LNCaP clone FGC (cell line): ENCODE results near the gene CCDC178.

Source experiments
- DNase-seq: peaks from one replicate; pipeline ENCODE4 v3.0.0-alpha.2; 2011; ENCODE audit warnings: low read depth
- H3K4me3 ChIP-seq: 2 replicates; pipeline ENCODE4 v1.5.1; 2011; ENCODE audit warnings: mild to moderate bottlenecking, low read depth, low read length, control low read depth
- CTCF ChIP-seq: IDR thresholded peaks from 2 replicates; pipeline ENCODE4 v1.5.1; 2012; ENCODE audit warnings: mild to moderate bottlenecking; ENCODE audit not compliant: control insufficient read depth, insufficient read depth; ENCODE audit errors: extremely low read depth

The CCDC178 gene

DNA sequence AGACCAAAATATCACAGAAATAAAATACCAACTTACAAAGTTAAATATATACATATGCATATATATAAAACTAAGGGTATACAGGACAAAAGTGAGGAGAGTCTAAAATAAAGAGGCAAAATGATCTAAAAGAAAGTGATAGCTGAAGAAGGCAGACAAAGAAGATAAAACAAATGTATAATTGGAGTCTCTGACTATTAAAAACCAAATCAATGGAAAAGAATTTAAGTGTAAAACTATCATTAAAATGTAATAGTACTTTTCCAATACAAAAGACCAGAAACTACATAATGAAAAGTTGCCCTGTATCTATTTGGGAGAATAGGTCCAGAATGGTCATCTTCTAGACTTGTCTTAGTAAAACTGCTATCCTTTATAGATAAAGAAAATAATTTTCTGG, 400.3 kb downstream of the CCDC178 start:
- no peak for TF ChIP-seq CTCF
- no peak overlapping the region for H3K4me3 ChIP-seq
- DNase-seq, result no peak

GRCh38 chr18:33034945-33035344, 405.6 kb downstream of the CCDC178 start:
- no peak for DNase-seq
- TF ChIP-seq CTCF, result no peak
- H3K4me3 ChIP-seq, result no peak overlapping the region

DNA sequence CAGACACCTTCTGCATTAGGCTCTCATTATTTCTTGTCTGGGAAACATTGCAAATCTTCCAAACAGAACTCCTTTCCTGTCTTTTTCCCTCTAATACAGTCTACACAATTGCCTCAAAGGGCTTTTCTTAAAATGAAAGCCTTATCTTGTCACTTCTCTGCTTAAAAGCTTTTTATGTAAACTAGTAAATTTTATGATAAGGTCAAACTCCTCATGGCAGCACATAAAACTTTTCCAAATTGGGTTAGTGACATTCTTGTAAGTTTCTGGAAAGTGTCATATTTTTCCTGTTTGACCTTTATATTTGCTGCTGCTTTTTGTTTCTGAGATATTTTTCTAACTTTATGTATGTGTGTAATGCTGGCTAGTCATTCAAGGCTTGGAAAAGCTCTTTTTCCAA, 406.3 kb downstream of the CCDC178 start:
- H3K4me3 ChIP-seq, result no peak overlapping the region
- DNase-seq, result no peak
- no peak for TF ChIP-seq CTCF

- H3K4me3 ChIP-seq, result no peak overlapping the region
- no peak for TF ChIP-seq CTCF
- DNase-seq, result no peak
Observed at GRCh38 chr18:33022370-33022769, 418.2 kb downstream of the CCDC178 start.

GRCh38 chr18:33020877-33021276, 419.6 kb downstream of the CCDC178 start:
- H3K4me3 ChIP-seq, result no peak overlapping the region
- no peak for TF ChIP-seq CTCF
- no peak for DNase-seq

- TF ChIP-seq CTCF, result no peak
- no peak overlapping the region for H3K4me3 ChIP-seq
- DNase-seq, result peak; percentile 72
Observed at GRCh38 chr18:33014060-33014796, 426.3 kb downstream of the CCDC178 start.

GRCh38 chr18:33010149-33010548, 430.4 kb downstream of the CCDC178 start:
- TF ChIP-seq CTCF, result no peak
- H3K4me3 ChIP-seq, result no peak overlapping the region
- no peak for DNase-seq
